ENCODE measurements around the gene COL15A1.

Gene COL15A1

DNA sequence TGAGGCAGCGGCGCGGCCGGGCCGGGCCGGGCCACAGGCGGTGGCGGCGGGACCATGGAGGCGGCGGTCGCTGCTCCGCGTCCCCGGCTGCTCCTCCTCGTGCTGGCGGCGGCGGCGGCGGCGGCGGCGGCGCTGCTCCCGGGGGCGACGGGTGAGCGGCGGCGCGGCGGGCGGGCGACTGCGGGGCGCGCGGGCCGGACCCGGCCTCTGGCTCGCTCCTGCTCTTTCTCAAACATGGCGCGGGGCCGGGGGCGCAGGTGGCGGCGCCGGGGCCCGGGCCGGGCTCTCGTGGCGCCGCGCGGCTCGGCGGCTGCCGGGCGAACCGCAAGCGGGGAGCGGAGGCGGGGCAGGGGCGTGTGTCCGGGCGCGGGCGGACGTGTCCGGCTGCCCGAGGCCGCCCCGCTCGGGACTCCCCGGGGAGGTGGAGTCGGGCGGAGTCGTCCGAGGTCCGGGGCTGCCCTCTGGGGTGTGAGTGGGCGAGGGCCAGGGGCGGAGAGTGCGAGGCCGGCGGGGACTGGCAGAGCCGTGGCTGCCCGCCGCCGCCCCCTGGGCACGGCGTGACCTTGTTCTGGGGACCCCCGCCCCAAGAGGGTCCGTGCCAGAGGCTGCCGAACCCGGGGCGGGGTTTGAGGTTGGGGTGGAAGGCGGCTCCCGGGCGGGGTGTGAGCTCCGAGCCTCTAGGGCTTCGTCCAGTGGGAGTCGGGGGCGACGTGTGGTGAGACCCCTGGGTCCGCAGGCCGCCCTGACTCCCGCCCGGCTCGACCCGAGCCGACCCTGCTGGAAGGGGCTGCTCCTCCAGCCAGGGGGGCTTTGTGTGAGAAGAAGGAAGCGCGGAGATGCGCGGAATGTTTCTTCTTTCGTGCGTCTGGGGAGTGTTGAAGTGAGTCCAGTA is 161.7 kb downstream of the COL15A1 start:
- peak in 36 of 56 donors; percentile 3 to 62 (median 39) for DNase-seq

DNA sequence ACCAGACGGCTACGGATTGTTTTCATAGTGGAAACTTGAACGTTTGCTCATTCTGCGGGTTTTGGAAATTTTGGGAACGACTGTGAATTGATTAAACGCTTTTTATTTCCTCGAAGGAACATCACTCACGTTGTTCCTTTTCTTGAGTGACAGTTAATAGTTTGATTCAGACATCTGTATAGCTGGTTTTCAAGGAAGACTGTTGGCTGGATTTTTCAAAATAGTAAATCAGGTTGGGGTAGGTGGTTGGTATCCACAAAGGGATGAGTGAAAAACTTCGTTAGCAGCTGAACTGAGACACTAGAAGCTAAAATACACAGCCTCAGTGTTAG is 162.3 kb downstream of the COL15A1 start:
- DNase-seq: no peak

DNA sequence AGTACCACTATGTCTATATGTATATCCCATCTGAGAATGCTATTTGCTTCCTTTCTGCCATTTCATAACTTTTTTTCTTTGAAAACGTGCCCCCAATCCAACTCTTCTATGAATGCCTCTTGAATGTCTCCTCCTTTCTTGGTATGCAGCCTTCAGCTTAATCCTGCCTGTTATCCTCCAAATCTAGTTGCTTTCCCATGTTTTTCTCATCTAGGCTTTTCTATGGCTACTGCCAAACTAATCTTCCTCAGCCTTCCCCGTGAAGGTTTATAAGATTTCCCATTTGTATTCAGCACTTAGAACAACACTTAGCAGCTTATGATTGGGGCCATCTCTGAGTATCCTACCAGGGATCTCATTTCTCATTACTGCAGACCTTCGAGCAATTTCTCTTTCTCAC is 163.7 kb downstream of the COL15A1 start:
- no peak for DNase-seq

DNA sequence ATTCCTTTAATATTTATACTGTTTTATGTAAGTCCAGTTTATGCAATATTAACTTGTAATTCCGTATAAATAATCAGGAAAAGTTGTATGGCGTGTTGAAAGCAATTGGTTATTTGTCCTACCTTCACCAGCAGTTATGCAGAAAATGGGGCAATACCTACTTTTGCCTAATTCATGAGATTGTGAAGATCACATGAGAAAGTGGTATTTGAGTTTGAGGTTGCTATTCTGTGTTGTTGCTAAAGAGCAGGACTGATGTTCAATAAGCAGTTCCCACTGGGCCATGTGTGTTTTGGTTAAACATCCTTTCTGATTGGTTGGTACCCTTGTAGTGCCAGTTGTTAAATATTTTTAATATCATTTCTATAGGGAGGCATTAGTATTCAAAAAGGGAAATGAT is 164.4 kb downstream of the COL15A1 start:
- DNase-seq: no peak

DNA sequence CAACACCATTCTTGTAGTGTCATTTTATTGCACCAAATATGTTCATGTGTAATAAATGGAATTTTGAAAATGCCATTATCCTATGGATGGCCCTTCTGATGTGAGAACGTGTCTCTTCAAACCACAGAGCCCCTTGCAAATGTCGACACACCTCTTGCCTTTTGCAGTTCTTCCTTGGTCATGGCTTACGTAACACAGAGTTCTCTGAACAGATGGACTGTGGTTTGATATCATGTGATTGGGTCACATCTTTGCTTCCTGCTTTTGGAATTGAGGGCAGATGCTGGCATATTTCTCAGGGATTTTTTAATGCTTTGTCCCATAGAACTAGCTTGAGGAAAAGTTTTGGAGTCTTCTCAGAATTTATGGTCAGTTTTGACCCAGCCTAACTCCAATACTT is 165.8 kb downstream of the COL15A1 start:
- peak in 2 of 56 donors; percentile 1 to 8 for DNase-seq

DNA sequence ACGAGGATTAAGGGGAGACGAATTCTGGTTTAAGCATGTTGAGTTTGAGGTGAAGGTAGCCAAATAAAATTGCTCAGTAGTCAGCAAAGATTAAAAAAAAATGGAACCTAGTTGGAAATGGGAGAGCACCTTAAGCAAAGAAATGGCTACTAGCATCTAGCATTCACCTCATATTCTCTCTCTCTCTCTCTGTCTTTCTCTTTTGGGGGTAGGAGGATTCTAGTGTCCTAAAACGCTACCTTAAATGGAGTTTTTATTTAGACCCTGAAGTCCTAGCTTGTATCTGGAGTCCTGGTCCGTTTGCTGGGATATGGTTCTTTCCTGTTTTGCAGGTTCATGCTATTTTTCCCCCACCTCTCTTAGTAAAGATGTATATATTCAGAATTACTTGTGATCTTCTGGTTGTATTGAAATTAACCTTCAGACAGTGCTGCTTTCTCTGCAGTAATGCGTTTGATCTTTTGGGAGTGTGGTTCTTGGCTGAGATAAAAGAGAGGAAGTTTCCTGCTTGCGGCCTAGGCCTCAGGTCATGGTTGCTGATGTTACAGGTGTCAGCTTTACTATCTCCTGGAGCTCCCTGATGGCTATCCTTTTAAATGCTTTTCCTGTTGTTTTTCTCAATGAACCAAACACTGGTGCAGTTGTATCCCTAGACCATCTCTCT is 169.2 kb downstream of the COL15A1 start:
- no peak for DNase-seq

DNA sequence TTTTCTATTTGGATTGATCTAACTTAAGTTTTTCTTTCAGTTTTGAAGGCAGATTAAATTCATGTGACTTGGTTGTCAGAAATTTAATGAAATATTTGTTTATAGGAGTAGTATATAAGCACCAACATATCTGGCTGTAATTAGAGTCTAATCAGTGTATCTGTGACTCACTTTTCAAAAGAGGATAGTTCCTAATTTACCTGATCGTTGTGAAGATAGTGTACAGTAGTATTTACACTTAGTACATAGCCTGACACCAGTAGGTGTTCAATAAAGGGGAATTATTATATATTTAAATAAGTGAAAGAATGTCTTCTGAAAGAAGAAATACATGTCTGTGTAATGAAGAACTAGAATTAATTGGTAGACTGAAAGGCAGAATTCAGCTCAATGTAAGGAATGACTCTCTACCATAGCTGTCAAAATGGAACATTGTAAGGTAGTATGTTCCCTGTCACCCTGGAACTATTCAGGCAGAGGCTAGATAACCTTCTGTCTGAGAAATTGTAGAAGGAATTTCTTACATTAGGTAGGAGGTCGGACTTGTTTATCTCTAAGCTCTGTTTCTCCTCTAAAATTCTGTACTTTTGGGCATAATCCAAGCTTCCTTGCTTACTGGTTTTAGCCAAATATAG is 169.8 kb downstream of the COL15A1 start:
- no peak for DNase-seq

DNA sequence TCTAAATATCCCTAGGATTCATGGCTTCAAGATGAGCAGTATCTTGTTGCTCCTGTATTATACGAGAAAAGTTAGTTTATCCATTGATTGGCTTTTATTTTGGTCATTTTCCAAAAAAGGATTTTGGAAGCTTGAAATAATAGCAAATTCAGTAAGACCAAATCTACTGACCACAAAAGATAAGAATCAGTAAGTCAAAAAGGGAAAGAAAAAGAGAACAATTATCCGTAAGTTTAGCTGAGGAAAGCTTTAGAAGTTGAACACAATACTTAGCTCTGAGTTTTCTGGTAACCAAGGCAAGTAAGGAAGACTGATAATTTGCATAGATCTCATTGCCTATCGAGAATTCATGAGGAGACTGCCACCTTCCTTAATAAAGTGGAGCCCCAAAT is 170.3 kb downstream of the COL15A1 start:
- no peak for DNase-seq

DNA sequence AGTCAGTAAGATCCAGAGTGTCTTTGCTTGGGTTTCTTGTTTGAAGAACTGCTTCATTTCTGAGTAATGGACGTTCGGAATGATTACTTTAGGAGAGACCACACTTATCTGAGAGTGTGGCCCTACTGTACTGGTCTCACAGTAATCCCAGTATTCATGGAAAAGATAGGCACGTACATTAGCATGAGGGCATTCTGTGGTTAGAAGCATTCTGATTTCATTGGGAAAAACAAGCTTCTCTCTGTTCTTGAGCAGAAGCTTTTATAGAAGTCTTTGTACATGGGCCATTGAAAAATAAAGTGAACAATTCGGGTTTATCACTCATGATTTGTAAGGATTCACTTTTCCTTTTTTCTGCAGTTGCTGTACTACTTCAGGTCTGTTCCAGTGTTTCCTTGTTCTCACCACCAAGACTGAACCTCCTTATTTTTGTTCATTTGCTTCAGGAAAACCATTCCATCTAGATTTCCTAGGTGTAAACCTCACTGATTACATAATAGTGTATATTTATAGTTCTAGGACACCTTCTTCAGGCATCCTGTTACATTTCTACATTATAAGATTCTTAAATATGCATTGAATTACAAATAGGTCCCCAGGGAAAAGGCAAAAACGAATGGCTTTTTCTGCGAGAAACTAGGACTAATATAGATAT is 171.3 kb downstream of the COL15A1 start:
- DNase-seq: no peak

DNA sequence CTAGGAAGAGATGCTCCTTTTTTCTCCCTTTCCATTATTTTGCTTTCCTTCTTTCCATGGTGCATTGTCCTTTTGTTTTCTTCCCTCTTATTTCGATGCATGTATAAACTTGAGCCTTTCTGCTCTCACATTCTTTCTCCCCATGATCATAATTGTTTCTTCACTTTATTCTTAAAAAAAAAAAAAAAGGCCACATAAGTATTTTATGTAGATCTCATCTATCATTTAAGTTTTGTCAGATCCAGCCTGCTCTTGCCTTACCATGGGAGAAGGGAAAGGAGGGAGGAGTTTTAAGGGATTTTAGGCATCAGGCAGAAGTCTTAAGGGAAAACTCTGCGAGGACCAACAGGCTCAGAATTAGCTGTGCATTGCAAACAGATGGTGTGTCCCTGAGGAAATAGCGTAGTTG is 172.3 kb downstream of the COL15A1 start:
- DNase-seq: no peak

DNA sequence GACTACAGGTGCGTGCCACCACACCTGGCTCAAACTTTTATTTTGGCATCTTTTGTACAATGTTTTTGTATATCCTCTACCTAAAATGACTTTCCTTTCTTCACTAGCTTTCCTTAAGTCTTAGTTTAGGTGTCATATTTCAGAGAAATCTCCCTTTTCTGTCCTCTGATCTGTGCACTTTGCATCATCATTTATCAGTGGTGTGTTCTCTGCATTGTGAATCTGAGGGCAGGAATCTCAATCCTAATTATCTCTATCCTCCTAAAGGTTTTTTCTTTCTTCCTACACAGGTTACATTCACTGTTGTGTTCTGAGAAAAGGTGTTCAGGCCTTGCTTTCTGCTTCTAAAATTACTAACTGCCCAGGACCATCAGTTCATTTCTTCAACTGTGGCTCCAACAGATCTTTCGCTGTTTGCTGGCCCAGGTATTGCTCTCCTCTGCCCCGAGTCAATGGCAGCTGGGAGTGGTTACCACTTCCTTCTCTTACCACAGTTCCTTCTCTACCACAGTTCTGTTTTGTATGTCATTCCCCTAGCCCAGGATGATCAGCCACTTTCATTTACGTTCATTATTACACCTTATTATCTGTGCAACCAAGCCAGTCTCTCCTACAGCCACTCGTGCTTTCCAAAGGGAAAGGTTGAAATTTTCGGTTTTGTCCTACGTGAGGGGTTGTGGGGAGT is 175.2 kb downstream of the COL15A1 start:
- no peak for DNase-seq

DNA sequence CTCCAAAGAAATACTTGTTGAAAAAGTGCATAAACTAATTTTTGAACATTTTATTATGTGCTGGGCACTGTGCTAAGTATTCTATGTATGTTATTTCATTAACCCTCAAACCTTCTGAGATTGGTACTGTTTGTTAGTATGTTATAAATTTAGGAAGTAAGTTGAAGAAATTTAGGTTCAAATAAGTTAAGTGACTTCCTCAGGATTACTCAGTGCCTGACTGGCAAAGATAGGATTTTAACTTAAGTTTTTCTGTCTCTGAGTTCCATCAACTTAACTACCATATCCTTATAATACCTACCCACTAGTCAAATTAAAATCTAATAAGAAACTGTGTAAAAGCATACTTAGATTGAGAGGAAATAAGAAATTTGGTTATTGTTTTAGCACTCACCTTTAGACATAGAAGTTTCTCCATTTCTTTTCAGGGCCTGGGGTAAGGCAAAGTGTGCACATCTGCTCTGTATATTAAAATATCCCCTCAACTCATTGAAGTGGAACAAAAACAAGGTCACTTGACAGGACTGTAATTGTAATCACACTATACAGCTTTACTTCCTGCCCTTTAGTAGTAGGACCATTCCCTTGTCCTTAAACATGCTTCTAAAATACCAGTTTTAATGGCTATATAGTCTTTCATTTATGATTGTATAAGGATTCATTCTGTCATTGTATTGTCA is 176.4 kb downstream of the COL15A1 start:
- no peak for DNase-seq
